Body of pancreas (tissue), 4 donors: Measurements from ENCODE around the gene LAMA2. TPM values are rescaled to one million over a fixed set of nuclear protein-coding genes. Genes with fewer than 3 reads are reported as not detected.
"Not testable (repeated sequence)": the region's sequence is repeated elsewhere in the genome, so short reads cannot be mapped to it uniquely, and the experiment has no call there.

ENCODE experiments used
- ATAC-seq: fragments of 150-250 bp; one replicate; pipeline ENCODE4 v1.9.1; 2016
- DNase-seq, 4 donors: peaks; one replicate each; pipeline ENCODE4 v3.0.0-alpha.2; 2019
- H3K27ac ChIP-seq, 4 donors: fragments of 200-600 bp; sonication (generic); 1 replicate in 3 of 4; 2 replicates in 1 of 4; pipeline versions ENCODE4 v1.5.1 to v1.6.1; 2016 to 2019; ENCODE audit warnings: mild to moderate bottlenecking in 1 of 4, mixed read lengths in 1 of 4, moderate library complexity in 1 of 4
- H3K27me3 ChIP-seq, 2 donors: fragments of 200-600 bp; sonication (generic); one replicate each; pipeline ENCODE4 v1.6.0; 2016; ENCODE audit warnings: mild to moderate bottlenecking in 1 of 2
- H3K36me3 ChIP-seq, 2 donors: fragments of 200-600 bp; sonication (generic); replicated peaks in 1 of 2; 2 replicates each; pipeline ENCODE4 v1.5.1; 2016; ENCODE audit warnings: low read depth in 2 of 2; ENCODE audit not compliant: insufficient read depth in 1 of 2
- H3K4me1 ChIP-seq: fragments of 200-600 bp; sonication (generic); one replicate; pipeline ENCODE4 v1.6.0; 2016
- H3K4me3 ChIP-seq, 2 donors: fragments of 200-600 bp; sonication (generic); 1 replicate in 1 of 2; 2 replicates in 1 of 2; pipeline ENCODE4 v1.5.1; 2016 to 2019
- H3K9me3 ChIP-seq, 3 donors: fragments of 200-600 bp; sonication (generic); 1 replicate in 2 of 3; 2 replicates in 1 of 3; pipeline ENCODE4 v1.5.1; 2016
- POLR2A ChIP-seq, 3 donors: fragments of 450-650 bp; IDR thresholded peaks; one replicate each; pipeline ENCODE4 v1.6.1; 2016; ENCODE audit warnings: antibody characterized with exemption in 3 of 3, mild to moderate bottlenecking in 2 of 3
- WGBS, 2 donors: methylation state at CpG; one replicate each; pipeline ENCODE4 v1.1.5; 2017; 5-methylcytosine and 5-hydroxymethylcytosine counted together
- intact Hi-C: fragments of 100-400 bp; cut with DNase I; formaldehyde crosslinking; loops from one replicate; pipeline ENCODE4 v1.15.1; 2023
- total RNA-seq, 2 donors: library from RNA; depleted of rRNA; stranded (reverse); fragments of >200 nt; gene quantifications; one replicate each; pipeline ENCODE4 v1.1.0, GENCODE V29; 2016
- TF ChIP-seq, protein P1 (sequence below), 7 experiments: fragments of 450-650 bp in 4 of 7; fragments of 200-600 bp in 3 of 7; sonication (generic) in 3 of 7; IDR thresholded peaks; one replicate each; pipeline ENCODE4 v1.5.1; 2016 to 2019; ENCODE audit warnings: antibody characterized with exemption in 7 of 7

The LAMA2 gene
- total RNA-seq, 2 donors from 2014 or later = 43.3 to 54.7 TPM

GRCh38 chr6:129046526-129046925 is 163.6 kb downstream of the LAMA2 start:
- DNase-seq = no peak
- no peak overlapping the region for H3K27ac ChIP-seq
- no peaks in the 10 kb centered on the region for H3K27me3 ChIP-seq
- H3K36me3 ChIP-seq = no peaks in the 10 kb centered on the region
- H3K9me3 ChIP-seq = no peaks in the 10 kb centered on the region
- intact Hi-C loops = no loop called here
- 74 to 77% methylated on average over 2 of the region's 2 CpGs for WGBS, 2 donors
- ATAC-seq = no peak
- H3K4me3 ChIP-seq = no peak overlapping the region
- H3K4me1 ChIP-seq = no peaks in the 10 kb centered on the region
- TF ChIP-seq, protein P1, sequence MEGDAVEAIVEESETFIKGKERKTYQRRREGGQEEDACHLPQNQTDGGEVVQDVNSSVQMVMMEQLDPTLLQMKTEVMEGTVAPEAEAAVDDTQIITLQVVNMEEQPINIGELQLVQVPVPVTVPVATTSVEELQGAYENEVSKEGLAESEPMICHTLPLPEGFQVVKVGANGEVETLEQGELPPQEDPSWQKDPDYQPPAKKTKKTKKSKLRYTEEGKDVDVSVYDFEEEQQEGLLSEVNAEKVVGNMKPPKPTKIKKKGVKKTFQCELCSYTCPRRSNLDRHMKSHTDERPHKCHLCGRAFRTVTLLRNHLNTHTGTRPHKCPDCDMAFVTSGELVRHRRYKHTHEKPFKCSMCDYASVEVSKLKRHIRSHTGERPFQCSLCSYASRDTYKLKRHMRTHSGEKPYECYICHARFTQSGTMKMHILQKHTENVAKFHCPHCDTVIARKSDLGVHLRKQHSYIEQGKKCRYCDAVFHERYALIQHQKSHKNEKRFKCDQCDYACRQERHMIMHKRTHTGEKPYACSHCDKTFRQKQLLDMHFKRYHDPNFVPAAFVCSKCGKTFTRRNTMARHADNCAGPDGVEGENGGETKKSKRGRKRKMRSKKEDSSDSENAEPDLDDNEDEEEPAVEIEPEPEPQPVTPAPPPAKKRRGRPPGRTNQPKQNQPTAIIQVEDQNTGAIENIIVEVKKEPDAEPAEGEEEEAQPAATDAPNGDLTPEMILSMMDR (IDR thresholded peaks at IDR 0.05) = no peak
- no peak for TF ChIP-seq POLR2A (IDR thresholded peaks at IDR 0.05)

DNA sequence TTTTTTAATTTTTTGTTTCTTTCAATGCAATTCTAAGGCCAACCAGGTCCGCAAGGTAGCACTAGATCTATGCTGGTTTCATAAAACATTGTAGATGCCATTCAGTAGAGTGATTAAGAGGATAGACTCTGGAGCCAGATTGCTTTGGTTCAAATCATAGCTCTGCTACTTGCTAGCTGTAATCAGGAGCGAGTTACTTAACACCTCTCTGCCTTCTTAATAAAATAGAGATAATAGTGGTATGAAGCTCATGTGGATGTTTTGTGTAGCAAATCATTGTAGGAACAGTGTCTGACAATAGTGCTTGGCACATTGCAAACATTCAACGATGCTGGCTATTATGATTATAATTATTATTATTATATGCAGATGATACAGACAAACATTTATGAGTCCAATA is 164.9 kb downstream of the LAMA2 start:
- WGBS, 2 donors = 60 to 65% methylated on average over 3 of the region's 3 CpGs
- no peaks in the 10 kb centered on the region for H3K9me3 ChIP-seq
- no peak overlapping the region for H3K27ac ChIP-seq
- no peak overlapping the region for H3K4me3 ChIP-seq
- ATAC-seq = no peak
- no peaks in the 10 kb centered on the region for H3K4me1 ChIP-seq
- intact Hi-C loops = no loop called here
- H3K27me3 ChIP-seq = no peaks in the 10 kb centered on the region
- TF ChIP-seq, protein P1 (IDR thresholded peaks at IDR 0.05) = no peak
- no peak for TF ChIP-seq POLR2A (IDR thresholded peaks at IDR 0.05)
- DNase-seq = no peak
- no peaks in the 10 kb centered on the region for H3K36me3 ChIP-seq

GRCh38 chr6:129050086-129050485 is 167.1 kb downstream of the LAMA2 start:
- intact Hi-C loops = no loop called here
- no peak for TF ChIP-seq POLR2A (IDR thresholded peaks at IDR 0.05)
- TF ChIP-seq, protein P1 (IDR thresholded peaks at IDR 0.05) = no peak
- H3K36me3 ChIP-seq = no peaks in the 10 kb centered on the region
- DNase-seq (no peak), ATAC-seq (no peak)
- H3K27ac ChIP-seq = no peak overlapping the region
- no peaks in the 10 kb centered on the region for H3K9me3 ChIP-seq
- no peak overlapping the region for H3K4me3 ChIP-seq
- 67% methylated on average over 4 of the region's 4 CpGs for WGBS, 2 donors
- H3K4me1 ChIP-seq = no peaks in the 10 kb centered on the region
- no peaks in the 10 kb centered on the region for H3K27me3 ChIP-seq

GRCh38 chr6:129053143-129053542 is 170.2 kb downstream of the LAMA2 start:
- DNase-seq, H3K9me3 ChIP-seq, intact Hi-C loops, H3K4me3 ChIP-seq, H3K27me3 ChIP-seq, ATAC-seq, H3K4me1 ChIP-seq, H3K27ac ChIP-seq, H3K36me3 ChIP-seq: not testable (repeated sequence)
- WGBS, 2 donors = 81 to 82% methylated on average over 13 of the region's 13 CpGs

DNA sequence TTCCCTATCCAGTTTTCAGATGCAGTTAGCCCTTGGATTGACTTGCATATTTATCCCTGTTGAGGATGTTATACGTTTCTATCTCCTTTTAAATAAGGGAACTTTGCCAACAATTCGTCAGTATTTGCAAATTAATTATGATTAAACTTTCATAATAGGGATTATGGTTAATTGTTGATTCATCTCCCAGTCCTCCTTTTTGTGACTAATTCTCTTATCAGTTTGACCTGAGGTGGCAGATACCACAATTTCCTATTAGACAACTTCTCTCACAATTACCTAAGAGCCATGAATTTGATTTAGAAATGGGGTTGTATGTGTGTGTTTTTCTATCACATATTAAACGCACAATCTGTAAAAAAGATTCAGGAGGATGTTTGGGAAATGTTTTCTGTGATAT is 172.9 kb downstream of the LAMA2 start:
- Histone ChIP-seq H3K4me3 (no peak overlapping the region), H3K27me3 (no peaks in the 10 kb centered on the region), H3K4me1 (no peaks in the 10 kb centered on the region), H3K36me3 (no peaks in the 10 kb centered on the region), H3K27ac (no peak overlapping the region), H3K9me3 (no peaks in the 10 kb centered on the region)
- intact Hi-C loops = no loop called here
- no peak for TF ChIP-seq POLR2A (IDR thresholded peaks at IDR 0.05)
- TF ChIP-seq, protein P1 (IDR thresholded peaks at IDR 0.05) = no peak
- no peak for ATAC-seq
- no peak for DNase-seq
- 28 to 29% methylated on average over 3 of the region's 3 CpGs for WGBS, 2 donors
